HCT116 (cell line): ENCODE results near the gene CSF1R. TPM values are rescaled to one million over a fixed set of nuclear protein-coding genes. Genes with fewer than 3 reads are reported as not detected.
A peak's percentile ranks its signal among the peaks of the same experiment; 100 is the strongest.

Experiments used
- ATAC-seq: fragments of 200-7000 bp; cut with Tn5 transposase; 2 replicates; pipeline ENCODE4 v1.9.1; 2020; ENCODE audit warnings: mild to moderate bottlenecking, moderate library complexity
- BruUV-seq: library from RNA; stranded (reverse); fragments of 400-500 nt; replicated peaks from 2 replicates; lab custom pipeline; 2021; lab: Mats Ljungman, UMichigan
- CTCF ChIA-PET: fragments of 300-600 bp; sonication (Branson Sonifier 250); formaldehyde crosslinking; loops from one replicate; lab custom pipeline; 2021; ENCODE audit warnings: antibody characterized with exemption; lab: Charles Lee
- POLR2A ChIA-PET: fragments of 300-600, 350-600 bp; sonication (Branson Sonifier 250); formaldehyde crosslinking; loops from one replicate; lab custom pipeline; 2021; ENCODE audit warnings: antibody characterized with exemption; lab: Charles Lee
- RAD21 ChIA-PET, 2 experiments: fragments of 300-600 bp; sonication (Branson Sonifier 250); formaldehyde crosslinking; loops; one replicate each; lab custom pipeline; 2023; ENCODE audit warnings: low total read pairs in 2 of 2; ENCODE audit not compliant: uncharacterized antibody in 2 of 2, unreplicated experiment in 2 of 2, low non-redundant PET in 1 of 2; lab: Charles Lee
- DNase-seq: peaks from one replicate; pipeline ENCODE4 v3.0.0-alpha.2; 2010; ENCODE audit warnings: low read depth, low spot score
- H2AFZ ChIP-seq: fragments of 200-600 bp; shearing (Covaris generic), sonication (generic); 2 replicates; pipeline ENCODE4 v1.6.1; 2017; ENCODE audit warnings: low read depth, mixed run types, mixed read lengths, antibody characterized with exemption, low read length; ENCODE audit not compliant: poor library complexity, severe bottlenecking
- H3K27ac ChIP-seq: 2 replicates; pipeline ENCODE4 v1.5.1; 2012; ENCODE audit warnings: low read depth, low read length
- H3K27me3 ChIP-seq: fragments of 200-600 bp; sonication (generic); 2 replicates; pipeline ENCODE4 v1.6.1; 2016; ENCODE audit warnings: mixed run types, low read length, mixed read lengths; ENCODE audit not compliant: insufficient read depth
- H3K36me3 ChIP-seq, 2 experiments: fragments of 200-500 bp in 1 of 2; fragments of 200-600 bp in 1 of 2; sonication (Bioruptor generic) in 1 of 2; sonication (generic) in 1 of 2; 2 replicates each; pipeline versions ENCODE4 v1.5.1 to v1.6.1; 2014 to 2016; ENCODE audit warnings: low read length in 2 of 2, inconsistent platforms in 1 of 2, mixed read lengths in 1 of 2, mixed run types in 1 of 2; ENCODE audit not compliant: insufficient read depth in 2 of 2, control insufficient read depth in 1 of 2
- H3K4me1 ChIP-seq, 2 experiments: fragments of 200-600 bp in 1 of 2; sonication (generic) in 1 of 2; 2 replicates each; pipeline versions ENCODE4 v1.5.1 to v1.6.1; 2012 to 2017; ENCODE audit warnings: low read length in 2 of 2, inconsistent platforms in 1 of 2, mild to moderate bottlenecking in 1 of 2, mixed read lengths in 1 of 2, mixed run types in 1 of 2, moderate library complexity in 1 of 2; ENCODE audit not compliant: insufficient read depth in 2 of 2, control insufficient read depth in 1 of 2
- H3K4me2 ChIP-seq: fragments of 200-600 bp; sonication (generic); 2 replicates; pipeline ENCODE4 v1.6.1; 2017; ENCODE audit warnings: mixed run types, low read length, mixed read lengths
- H3K4me3 ChIP-seq, 2 experiments: fragments of 200-600 bp in 1 of 2; sonication (generic) in 1 of 2; replicated peaks in 1 of 2; 2 replicates each; pipeline ENCODE4 v1.5.1; 2011 to 2016; ENCODE audit warnings: low read length in 2 of 2, control low read depth in 1 of 2, low read depth in 1 of 2, mild to moderate bottlenecking in 1 of 2, mixed read lengths in 1 of 2, mixed run types in 1 of 2
- H3K79me2 ChIP-seq: fragments of 200-600 bp; sonication (generic); 2 replicates; pipeline ENCODE4 v1.6.1; 2017; ENCODE audit warnings: mild to moderate bottlenecking, mixed run types, low read length, moderate library complexity, mixed read lengths; ENCODE audit not compliant: insufficient read depth
- H3K9ac ChIP-seq: fragments of 200-600 bp; sonication (generic); 2 replicates; pipeline ENCODE4 v1.6.1; 2016; ENCODE audit warnings: low read length, mixed read lengths
- H3K9me2 ChIP-seq: fragments of 200-600 bp; sonication (generic), shearing (Covaris generic); 2 replicates; pipeline ENCODE4 v1.6.1; 2017; ENCODE audit warnings: mixed run types, mild to moderate bottlenecking, moderate library complexity; ENCODE audit not compliant: insufficient read depth
- H3K9me3 ChIP-seq, 2 experiments: fragments of 200-500 bp in 1 of 2; fragments of 200-600 bp in 1 of 2; sonication (Bioruptor generic) in 1 of 2; sonication (generic) in 1 of 2; 2 replicates each; pipeline ENCODE4 v1.6.1; 2014 to 2017; ENCODE audit warnings: low read length in 2 of 2, mixed read lengths in 2 of 2, inconsistent platforms in 1 of 2, low read depth in 1 of 2, mild to moderate bottlenecking in 1 of 2, mixed run types in 1 of 2, moderate library complexity in 1 of 2; ENCODE audit not compliant: control insufficient read depth in 1 of 2, insufficient read depth in 1 of 2
- H4K20me1 ChIP-seq: fragments of 200-600 bp; sonication (generic), shearing (Covaris generic); 2 replicates; pipeline ENCODE4 v1.6.1; 2017; ENCODE audit warnings: mixed run types, mild to moderate bottlenecking, moderate library complexity; ENCODE audit not compliant: insufficient read depth
- CTCF ChIP-seq, 3 experiments: fragments of 200-600 bp in 1 of 3; sonication (generic) in 1 of 3; IDR thresholded peaks in 2 of 3; conservative IDR thresholded peaks in 1 of 3; 2 replicates each; pipeline ENCODE4 v1.5.1; 2012 to 2017; ENCODE audit warnings: low read depth in 2 of 3, low read length in 2 of 3, antibody characterized with exemption in 1 of 3, borderline replicate concordance in 1 of 3, control low read depth in 1 of 3, mild to moderate bottlenecking in 1 of 3, mixed read lengths in 1 of 3, mixed run types in 1 of 3, moderate library complexity in 1 of 3; ENCODE audit not compliant: insufficient read depth in 1 of 3
- ELF1 ChIP-seq: IDR thresholded peaks from 2 replicates; pipeline ENCODE4 v1.6.1; 2012; ENCODE audit warnings: low read depth, borderline replicate concordance
- EZH2 ChIP-seq: fragments of 200-600 bp; sonication (generic); IDR thresholded peaks from 2 replicates; pipeline ENCODE4 v1.6.1; 2017; ENCODE audit warnings: antibody characterized with exemption, mixed run types
- FOSL1 ChIP-seq: IDR thresholded peaks from 2 replicates; pipeline ENCODE4 v1.6.1; 2012; ENCODE audit warnings: low read depth
- JUND ChIP-seq: IDR thresholded peaks from 2 replicates; pipeline ENCODE4 v1.6.1; 2012
- TCF7L2 ChIP-seq: IDR thresholded peaks from 2 replicates; pipeline ENCODE4 v1.7.0; 2011; ENCODE audit warnings: borderline replicate concordance, inconsistent platforms; ENCODE audit not compliant: insufficient read depth, insufficient read length; ENCODE audit errors: extremely low read depth
- ZBTB33 ChIP-seq: IDR thresholded peaks from 2 replicates; pipeline ENCODE4 v1.6.1; 2011; ENCODE audit warnings: mild to moderate bottlenecking, low read length, moderate library complexity; ENCODE audit not compliant: insufficient replicate concordance; ENCODE audit errors: extremely low read depth
- intact Hi-C: fragments of 100-400 bp; cut with micrococcal nuclease; formaldehyde crosslinking; loops from 2 replicates; pipeline ENCODE4 v1.10.0; 2022
- total RNA-seq: library from RNA; stranded (reverse); gene quantifications from one replicate; pipeline ENCODE4 v1.2.1, GENCODE V29; 2021; ENCODE audit not compliant: unreplicated experiment

Gene CSF1R
- total RNA-seq, 1 experiment from 2014 or later: 0.17 TPM

GRCh38 chr5:150103678-150104549 is 17.6 kb upstream of the CSF1R start:
- POLR2A ChIA-PET: no interaction called here
- Histone ChIP-seq H3K27ac (no peak overlapping the region), H3K4me3 (no peak overlapping the region), H3K4me1 (no peaks in the 10 kb centered on the region; a peak in 1 of 4 replicates), H4K20me1 (no peaks in the 10 kb centered on the region), H3K36me3 (no peaks in the 10 kb centered on the region), H3K4me2 (no peak overlapping the region), H3K9me2 (no peaks in the 10 kb centered on the region), H3K79me2 (no peaks in the 10 kb centered on the region), H3K9ac (no peak overlapping the region), H3K27me3 (no peaks in the 10 kb centered on the region), H2AFZ (no peak overlapping the region), H3K9me3 (no peaks in the 10 kb centered on the region)
- TF ChIP-seq EZH2: no peak
- no peak for TF ChIP-seq JUND
- no peak for TF ChIP-seq FOSL1
- TF ChIP-seq ZBTB33: no peak
- no peak for TF ChIP-seq ELF1
- no TSS peak for BruUV-seq
- DNase-seq (no peak), ATAC-seq (no peak)
- intact Hi-C loops: no loop called here
- CTCF ChIA-PET: no interaction called here
- RAD21 ChIA-PET: no interaction called here

GRCh38 chr5:150101023-150101422 is 14.7 kb upstream of the CSF1R start:
- Histone ChIP-seq H3K4me3 (no peak overlapping the region), H3K9me2 (no peaks in the 10 kb centered on the region), H3K36me3 (no peaks in the 10 kb centered on the region), H2AFZ (no peak overlapping the region), H3K4me2 (no peak overlapping the region), H4K20me1 (no peaks in the 10 kb centered on the region; the same call in 1 of the 2 replicates), H3K9ac (no peak overlapping the region), H3K79me2 (no peaks in the 10 kb centered on the region), H3K27ac (no peak overlapping the region), H3K4me1 (no peaks in the 10 kb centered on the region), H3K9me3 (no peaks in the 10 kb centered on the region), H3K27me3 (peaks cover 11% of the 10 kb centered on the region; the same call in 1 of the 2 replicates)
- intact Hi-C loops: no loop called here
- RAD21 ChIA-PET: no interaction called here
- BruUV-seq: no TSS peak
- ATAC-seq (peak; percentile 76), DNase-seq (no peak)
- TF ChIP-seq CTCF (IDR thresholded peaks at IDR 0.05 in 2 of 3, conservative IDR thresholded peaks at IDR 0.05 in 1 of 3; ENCODE audit: borderline replicate concordance in 1 of 3, insufficient read depth in 1 of 3, low read depth in 2 of 3, low read length in 2 of 3) (0 out of 6 replicates have a peak, but pooled peaks of 1 of the 3 experiments have one; percentile 10), TCF7L2 (no peak)
- POLR2A ChIA-PET: no interaction called here
- CTCF ChIA-PET: interaction anchor here (0.7 kb wide), 1 partner anchor 118 kb away, joined by 3 read pairs; no protein-coding TSS in a partner anchor
